Body of pancreas (tissue), 4 donors: Measurements from ENCODE around the gene UBE2M. TPM values are rescaled to one million over a fixed set of nuclear protein-coding genes. Genes with fewer than 3 reads are reported as not detected.
"Not testable (repeated sequence)": the region's sequence is repeated elsewhere in the genome, so short reads cannot be mapped to it uniquely, and the experiment has no call there.

Experiments
- ATAC-seq: fragments of 150-250 bp; one replicate; pipeline ENCODE4 v1.9.1; 2016
- DNase-seq, 4 donors: peaks; one replicate each; pipeline ENCODE4 v3.0.0-alpha.2; 2019
- H3K27ac ChIP-seq, 4 donors: fragments of 200-600 bp; sonication (generic); 1 replicate in 3 of 4; 2 replicates in 1 of 4; pipeline versions ENCODE4 v1.5.1 to v1.6.1; 2016 to 2019; ENCODE audit warnings: mild to moderate bottlenecking in 1 of 4, mixed read lengths in 1 of 4, moderate library complexity in 1 of 4
- H3K27me3 ChIP-seq, 2 donors: fragments of 200-600 bp; sonication (generic); one replicate each; pipeline ENCODE4 v1.6.0; 2016; ENCODE audit warnings: mild to moderate bottlenecking in 1 of 2
- H3K36me3 ChIP-seq, 2 donors: fragments of 200-600 bp; sonication (generic); replicated peaks in 1 of 2; 2 replicates each; pipeline ENCODE4 v1.5.1; 2016; ENCODE audit warnings: low read depth in 2 of 2; ENCODE audit not compliant: insufficient read depth in 1 of 2
- H3K4me1 ChIP-seq: fragments of 200-600 bp; sonication (generic); one replicate; pipeline ENCODE4 v1.6.0; 2016
- H3K4me3 ChIP-seq, 2 donors: fragments of 200-600 bp; sonication (generic); 1 replicate in 1 of 2; 2 replicates in 1 of 2; pipeline ENCODE4 v1.5.1; 2016 to 2019
- H3K9me3 ChIP-seq, 3 donors: fragments of 200-600 bp; sonication (generic); 1 replicate in 2 of 3; 2 replicates in 1 of 3; pipeline ENCODE4 v1.5.1; 2016
- POLR2A ChIP-seq, 3 donors: fragments of 450-650 bp; IDR thresholded peaks; one replicate each; pipeline ENCODE4 v1.6.1; 2016; ENCODE audit warnings: antibody characterized with exemption in 3 of 3, mild to moderate bottlenecking in 2 of 3
- WGBS, 2 donors: methylation state at CpG; one replicate each; pipeline ENCODE4 v1.1.5; 2017; 5-methylcytosine and 5-hydroxymethylcytosine counted together
- intact Hi-C: fragments of 100-400 bp; cut with DNase I; formaldehyde crosslinking; loops from one replicate; pipeline ENCODE4 v1.15.1; 2023
- total RNA-seq, 2 donors: library from RNA; depleted of rRNA; stranded (reverse); fragments of >200 nt; gene quantifications; one replicate each; pipeline ENCODE4 v1.1.0, GENCODE V29; 2016
- TF ChIP-seq, protein P1 (sequence below), 7 experiments: fragments of 450-650 bp in 4 of 7; fragments of 200-600 bp in 3 of 7; sonication (generic) in 3 of 7; IDR thresholded peaks; one replicate each; pipeline ENCODE4 v1.5.1; 2016 to 2019; ENCODE audit warnings: antibody characterized with exemption in 7 of 7

The UBE2M gene
- total RNA-seq, 2 donors from 2014 or later = 10.5 to 11.7 TPM

DNA sequence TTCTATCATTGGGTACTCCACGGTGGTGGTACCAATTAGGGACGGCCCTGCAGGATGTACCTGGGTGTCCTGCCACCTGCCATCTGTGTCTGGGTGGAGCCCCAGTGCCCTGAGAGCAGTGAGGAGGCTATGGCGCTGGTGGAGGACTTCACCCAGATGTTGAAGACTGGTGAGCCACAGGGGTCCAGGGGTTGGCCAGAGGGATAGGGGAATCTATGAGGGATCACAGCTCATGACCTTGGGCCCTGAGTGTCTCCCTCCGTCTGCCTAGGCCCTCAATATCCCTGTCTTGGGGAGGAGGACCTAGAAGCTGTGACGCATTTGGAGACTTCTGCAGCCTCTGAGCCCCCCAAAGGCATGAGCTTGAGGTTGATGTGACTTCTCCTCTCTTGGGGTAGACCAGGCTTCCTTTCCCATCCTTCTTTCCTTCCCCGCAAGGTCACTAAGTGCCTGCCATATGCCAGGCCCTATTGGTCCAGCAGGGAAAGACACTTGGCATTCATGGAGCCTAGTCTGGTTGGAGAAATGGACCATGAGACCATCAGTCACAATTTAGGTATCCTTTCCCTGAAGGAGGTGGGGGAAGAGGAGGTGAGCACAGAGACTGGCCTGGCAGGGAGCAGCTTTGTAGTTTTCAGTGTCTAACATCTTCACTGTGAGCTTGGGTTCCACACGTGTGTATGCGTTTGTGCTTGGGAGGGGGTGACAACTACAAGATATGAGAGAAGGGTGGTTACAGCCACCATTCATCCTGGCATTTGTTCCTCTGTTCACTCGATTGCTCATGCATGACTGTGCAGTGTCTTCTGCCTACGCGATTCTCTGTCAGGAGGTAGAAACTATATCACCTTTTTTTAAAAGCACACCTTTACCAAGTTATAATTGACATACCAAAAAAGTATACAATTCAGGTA, 19.9 kb upstream of the UBE2M start:
- 90 to 92% methylated on average over 11 of the region's 11 CpGs for WGBS, 2 donors
- Histone ChIP-seq H3K27ac (no peak overlapping the region), H3K9me3 (no peaks in the 10 kb centered on the region), H3K27me3 (no peaks in the 10 kb centered on the region), H3K36me3 (peaks cover 0 to under 1% of the 10 kb centered on the region in 2 donors), H3K4me1 (peaks cover 38% of the 10 kb centered on the region), H3K4me3 (no peak overlapping the region)
- TF ChIP-seq, protein P1, sequence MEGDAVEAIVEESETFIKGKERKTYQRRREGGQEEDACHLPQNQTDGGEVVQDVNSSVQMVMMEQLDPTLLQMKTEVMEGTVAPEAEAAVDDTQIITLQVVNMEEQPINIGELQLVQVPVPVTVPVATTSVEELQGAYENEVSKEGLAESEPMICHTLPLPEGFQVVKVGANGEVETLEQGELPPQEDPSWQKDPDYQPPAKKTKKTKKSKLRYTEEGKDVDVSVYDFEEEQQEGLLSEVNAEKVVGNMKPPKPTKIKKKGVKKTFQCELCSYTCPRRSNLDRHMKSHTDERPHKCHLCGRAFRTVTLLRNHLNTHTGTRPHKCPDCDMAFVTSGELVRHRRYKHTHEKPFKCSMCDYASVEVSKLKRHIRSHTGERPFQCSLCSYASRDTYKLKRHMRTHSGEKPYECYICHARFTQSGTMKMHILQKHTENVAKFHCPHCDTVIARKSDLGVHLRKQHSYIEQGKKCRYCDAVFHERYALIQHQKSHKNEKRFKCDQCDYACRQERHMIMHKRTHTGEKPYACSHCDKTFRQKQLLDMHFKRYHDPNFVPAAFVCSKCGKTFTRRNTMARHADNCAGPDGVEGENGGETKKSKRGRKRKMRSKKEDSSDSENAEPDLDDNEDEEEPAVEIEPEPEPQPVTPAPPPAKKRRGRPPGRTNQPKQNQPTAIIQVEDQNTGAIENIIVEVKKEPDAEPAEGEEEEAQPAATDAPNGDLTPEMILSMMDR (IDR thresholded peaks at IDR 0.05) = no peak
- no peak for TF ChIP-seq POLR2A (IDR thresholded peaks at IDR 0.05)
- ATAC-seq (no peak), DNase-seq (no peak)
- intact Hi-C loops = no loop called here

DNA sequence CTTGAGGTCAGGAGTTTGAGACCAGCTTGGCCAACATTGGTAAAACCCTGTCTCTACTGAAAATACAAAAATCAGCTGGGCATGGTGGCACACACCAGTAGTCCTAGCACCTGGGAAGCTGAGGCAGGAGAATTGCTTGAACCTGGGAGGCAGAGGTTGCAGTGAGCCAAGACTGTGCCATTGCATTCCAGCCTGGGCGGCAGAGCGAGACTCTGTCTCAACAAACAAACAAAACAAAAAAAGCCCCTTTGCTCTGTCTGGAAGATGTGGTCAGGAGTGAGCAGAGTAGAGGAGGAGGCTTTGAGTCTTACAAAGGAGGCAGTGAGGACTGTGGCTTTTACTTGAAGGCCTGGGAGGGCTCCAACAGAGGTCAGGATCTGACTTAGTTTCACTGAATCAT, 19.2 kb upstream of the UBE2M start:
- H3K27ac ChIP-seq, H3K9me3 ChIP-seq, ATAC-seq, H3K27me3 ChIP-seq, H3K36me3 ChIP-seq, DNase-seq, H3K4me3 ChIP-seq, intact Hi-C loops: not testable (repeated sequence)
- peaks cover 32% of the 10 kb centered on the region for H3K4me1 ChIP-seq
- WGBS, 2 donors = 91% methylated on average over 2 of the region's 2 CpGs

DNA sequence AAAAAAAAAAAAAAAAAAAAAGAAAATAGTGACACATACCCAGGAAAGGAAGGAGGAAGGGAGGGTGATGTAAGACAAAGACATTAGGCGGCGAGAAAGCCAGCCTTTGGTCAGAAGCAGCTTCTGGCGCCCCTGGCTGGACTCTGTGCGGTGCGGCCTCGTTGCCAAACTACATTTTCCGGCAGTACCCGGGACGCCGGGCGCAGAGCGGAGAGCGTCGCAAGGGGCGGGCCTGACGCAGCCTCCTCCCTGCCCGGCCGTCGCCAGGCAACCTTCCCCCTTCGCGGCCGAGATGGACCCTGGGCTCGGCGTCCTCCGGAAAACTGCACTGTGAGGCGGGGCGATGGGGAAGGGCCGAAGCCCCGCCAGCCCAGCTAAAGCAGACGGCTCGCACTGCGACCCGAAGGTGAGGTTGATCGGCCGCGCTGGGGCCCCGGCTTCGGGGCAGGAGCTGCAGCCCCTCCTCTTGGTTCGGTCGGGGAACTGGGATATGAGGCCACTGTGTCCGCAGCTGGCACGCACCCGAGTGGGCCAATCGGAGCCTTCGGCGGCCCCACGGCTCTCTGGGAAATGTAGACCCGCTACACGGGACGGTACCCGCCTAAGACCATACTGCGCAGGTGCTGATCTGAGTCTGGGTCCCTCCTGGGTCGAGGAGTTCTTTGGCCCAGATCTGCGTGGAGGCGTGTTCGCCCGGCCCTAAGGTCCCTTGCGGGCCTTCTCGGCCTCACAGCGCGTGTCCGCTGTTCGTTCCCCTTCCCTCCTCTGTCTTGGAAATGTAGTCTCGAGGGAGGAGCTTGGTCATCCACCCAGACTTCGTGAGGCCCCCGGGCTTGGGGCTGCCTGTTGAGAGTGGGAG, 17.0 kb upstream of the UBE2M start:
- Histone ChIP-seq H3K27me3 (no peaks in the 10 kb centered on the region), H3K4me1 (peaks cover 28% of the 10 kb centered on the region), H3K4me3 (peak overlapping the region; percentile 26 to 99), H3K27ac (peak overlapping the region; percentile 71 to 98 (median 88)), H3K36me3 (no peaks in the 10 kb centered on the region), H3K9me3 (no peaks in the 10 kb centered on the region)
- TF ChIP-seq, protein P1 (IDR thresholded peaks at IDR 0.05) = peak in 4 of 7 experiments; percentile 4 to 35 (median 13)
- TF ChIP-seq POLR2A (IDR thresholded peaks at IDR 0.05) = peak in 2 of 3 donors; percentile 57 to 70
- 0 to 1% methylated on average over 39 to 66 of the region's 66 CpGs for WGBS, 2 donors
- peak; percentile 61 for ATAC-seq
- DNase-seq = peak; percentile 86 to 91 (median 88)
- intact Hi-C loops = no loop called here

DNA sequence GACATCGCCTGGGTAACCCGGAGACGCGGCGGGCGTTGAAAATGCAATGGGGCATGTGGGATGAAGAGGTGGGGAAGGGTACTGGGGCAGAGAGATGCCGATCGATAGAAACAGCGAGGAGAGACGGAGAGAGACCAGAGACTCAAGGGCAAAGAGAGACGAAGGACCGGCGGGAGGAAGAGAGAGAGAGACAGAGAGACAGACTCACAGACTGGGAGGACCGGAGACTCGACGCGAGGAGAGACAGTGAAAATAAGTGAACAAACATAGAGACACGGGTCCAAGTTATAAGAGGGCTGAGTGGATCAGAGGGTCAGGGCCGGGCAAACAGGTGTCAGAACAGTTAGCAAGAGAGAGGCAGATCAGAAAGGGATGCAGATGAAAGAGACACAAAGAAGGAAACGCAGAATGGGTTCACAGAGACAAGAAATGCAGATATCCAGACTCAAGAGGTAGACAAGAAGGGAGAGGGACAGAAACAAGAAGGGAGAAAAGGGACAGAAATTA, 15.3 kb upstream of the UBE2M start:
- H3K9me3 ChIP-seq = no peaks in the 10 kb centered on the region
- DNase-seq (peak in 1 of 4 donors; percentile 9), ATAC-seq (no peak)
- H3K4me3 ChIP-seq = peak overlapping the region; percentile 17 to 32
- 0 to 1% methylated on average over 20 of the region's 20 CpGs for WGBS, 2 donors
- H3K36me3 ChIP-seq = no peaks in the 10 kb centered on the region
- peaks cover 28% of the 10 kb centered on the region for H3K4me1 ChIP-seq
- TF ChIP-seq POLR2A (IDR thresholded peaks at IDR 0.05) = no peak
- TF ChIP-seq, protein P1 (IDR thresholded peaks at IDR 0.05) = no peak
- intact Hi-C loops = no loop called here
- H3K27ac ChIP-seq = peak overlapping the region; percentile 95 to 98 (median 97)
- H3K27me3 ChIP-seq = no peaks in the 10 kb centered on the region
